Measurements from ENCODE around the gene PACC1.

PACC1 gene

DNA sequence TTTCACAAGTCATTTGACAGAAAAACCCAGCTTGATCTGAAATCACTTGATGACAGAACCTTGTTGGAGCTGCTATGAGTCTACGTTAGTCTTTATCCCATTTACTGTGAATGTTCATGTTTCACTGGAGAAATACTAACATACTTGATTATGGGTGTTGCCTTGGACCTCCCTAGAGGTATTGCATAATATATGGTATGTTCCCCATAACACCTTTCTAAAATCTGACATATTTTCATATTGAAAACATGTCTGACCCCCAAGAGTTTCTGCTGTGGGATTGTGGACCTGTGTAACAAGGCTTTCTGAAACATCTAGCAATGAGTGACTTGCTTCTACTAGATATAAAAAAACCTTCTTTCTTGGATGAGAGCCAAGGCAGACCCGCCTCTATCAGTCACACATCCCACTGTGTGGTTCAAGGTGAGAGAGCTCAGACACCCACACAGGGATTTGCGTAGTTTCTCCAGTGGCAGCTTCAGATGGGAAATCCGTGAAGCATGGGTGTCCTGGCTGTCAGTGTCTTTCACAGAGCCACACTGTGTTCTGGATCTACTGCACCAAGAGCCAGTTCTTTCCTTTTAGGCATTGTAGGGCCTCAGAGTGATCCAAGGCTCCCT, 22.6 kb upstream of the PACC1 start:
- no peak for DNase-seq

DNA sequence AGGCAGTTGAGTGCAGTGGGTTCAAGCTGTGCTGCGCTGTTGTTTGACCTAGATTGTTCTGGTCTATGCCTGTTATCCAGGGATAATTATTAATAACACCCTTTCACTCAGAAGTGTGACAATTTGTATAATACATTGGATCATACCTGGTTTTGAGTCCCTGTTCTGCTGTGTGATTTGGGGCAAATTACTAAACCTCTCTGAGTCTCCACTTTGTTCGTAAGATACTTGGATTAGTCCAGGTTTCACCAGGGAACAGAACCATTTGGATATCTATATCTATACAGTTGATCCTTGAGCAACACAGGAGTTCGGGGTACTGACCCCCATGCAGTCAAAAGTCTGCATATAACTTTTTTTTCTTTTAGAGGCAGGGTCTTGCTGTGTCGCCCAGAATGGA, 20.3 kb upstream of the PACC1 start:
- DNase-seq: no peak

DNA sequence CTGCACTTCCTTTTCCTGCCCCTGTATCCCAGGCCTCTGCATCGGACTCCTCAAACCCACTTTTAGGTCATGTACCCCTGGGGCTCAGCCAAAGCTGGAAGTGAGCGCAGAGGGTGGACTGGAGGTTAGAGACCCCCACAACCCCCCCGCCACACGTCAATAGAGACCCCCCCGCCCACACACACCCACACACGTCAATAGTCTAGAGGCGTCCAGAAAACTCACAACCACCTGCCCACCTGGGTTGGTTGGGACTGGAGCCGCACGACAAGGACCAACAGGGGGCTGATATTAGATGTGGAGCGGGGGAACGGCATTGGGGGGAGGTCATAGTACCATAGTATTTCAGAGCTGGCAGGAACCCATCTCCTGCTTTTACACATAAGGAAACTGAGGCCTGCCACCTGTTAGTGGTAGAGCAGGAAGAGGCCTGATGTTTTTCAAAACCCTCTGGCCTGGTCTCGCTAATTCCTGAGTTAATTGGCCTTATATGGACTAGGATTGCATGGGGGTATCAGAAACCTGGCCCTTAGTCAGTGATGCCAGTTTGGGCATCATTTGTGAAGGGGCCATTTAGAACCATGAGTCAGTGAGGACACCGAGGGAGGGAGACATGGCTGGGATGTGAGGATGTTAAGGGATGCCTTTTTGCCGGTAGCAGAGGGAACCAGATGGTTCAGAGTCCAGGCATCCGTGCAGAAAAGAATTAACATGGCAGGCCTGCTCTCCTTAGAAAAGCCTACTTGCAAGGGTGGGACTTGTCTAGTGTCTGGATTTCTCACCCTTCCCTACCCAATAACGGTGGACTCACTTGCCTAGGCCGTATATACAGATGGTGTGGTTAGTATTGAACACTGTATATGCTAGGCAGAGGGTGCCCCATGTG, 19.1 kb upstream of the PACC1 start:
- DNase-seq: no peak

DNA sequence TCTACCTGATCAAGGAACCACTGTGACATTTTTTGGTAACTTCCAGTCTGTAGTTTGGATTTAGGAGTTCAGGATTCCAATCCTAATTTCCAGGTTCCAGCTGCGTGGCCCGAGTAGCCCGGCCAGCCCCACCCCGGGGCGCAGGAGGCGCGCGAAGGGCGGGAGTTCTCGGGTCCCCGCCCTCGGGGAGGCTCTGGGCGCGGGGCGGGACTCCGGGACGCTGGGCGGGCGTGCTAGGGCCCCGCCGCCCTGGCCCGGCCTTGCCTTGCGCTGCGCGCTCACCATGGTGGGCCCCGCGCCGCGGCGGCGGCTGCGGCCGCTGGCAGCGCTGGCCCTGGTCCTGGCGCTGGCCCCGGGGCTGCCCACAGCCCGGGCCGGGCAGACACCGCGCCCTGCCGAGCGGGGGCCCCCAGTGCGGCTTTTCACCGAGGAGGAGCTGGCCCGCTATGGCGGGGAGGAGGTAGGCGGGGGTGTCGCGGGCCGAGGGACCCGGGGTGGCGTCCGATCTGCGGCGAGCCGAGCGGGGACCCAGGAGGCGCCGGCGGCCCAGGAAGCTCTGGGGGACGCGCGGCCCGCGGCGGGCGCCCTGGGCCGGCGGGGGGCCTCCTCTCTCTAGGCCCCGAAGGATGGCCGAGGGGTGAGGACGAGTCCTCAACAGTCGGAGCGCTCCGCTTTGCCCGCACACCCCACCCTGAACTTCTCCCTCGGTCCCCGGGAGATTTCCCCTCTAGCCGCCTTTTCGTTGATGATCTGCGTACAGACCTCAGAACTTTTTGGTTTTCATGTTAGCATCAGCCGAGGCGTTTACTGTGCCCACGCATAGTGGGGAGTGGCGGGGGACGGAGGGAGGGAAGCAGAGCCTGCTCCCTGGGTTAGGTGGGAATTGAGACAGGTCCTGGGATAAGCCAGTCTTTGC, 18.2 kb upstream of the PACC1 start, which contains the start of gene NENF:
Gene NENF, plus strand, starts transcription at position 260 of the 916 bp plus-strand sequence. Its CDS starts 24 bp downstream, at position 284.
- peak; percentile 56 for DNase-seq

DNA sequence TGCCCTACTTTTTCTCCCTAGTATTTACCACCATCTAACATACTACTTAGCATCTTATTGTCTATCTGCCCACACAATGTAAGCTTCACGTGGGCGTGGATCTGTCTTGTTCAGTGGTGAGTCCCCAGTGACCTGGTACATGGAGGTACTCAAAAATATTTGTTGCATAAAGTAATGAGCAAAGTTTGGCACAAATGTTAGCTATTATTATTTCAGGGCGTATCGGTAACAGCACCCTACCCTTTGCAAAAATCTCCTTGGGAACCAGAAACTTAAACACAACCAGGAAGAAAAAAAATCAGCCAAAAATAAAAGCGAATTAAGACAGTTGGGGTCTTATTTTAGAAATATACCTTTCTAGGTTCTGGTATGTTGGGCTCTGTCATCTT, 17.6 kb upstream of the PACC1 start:
- DNase-seq: no peak

DNA sequence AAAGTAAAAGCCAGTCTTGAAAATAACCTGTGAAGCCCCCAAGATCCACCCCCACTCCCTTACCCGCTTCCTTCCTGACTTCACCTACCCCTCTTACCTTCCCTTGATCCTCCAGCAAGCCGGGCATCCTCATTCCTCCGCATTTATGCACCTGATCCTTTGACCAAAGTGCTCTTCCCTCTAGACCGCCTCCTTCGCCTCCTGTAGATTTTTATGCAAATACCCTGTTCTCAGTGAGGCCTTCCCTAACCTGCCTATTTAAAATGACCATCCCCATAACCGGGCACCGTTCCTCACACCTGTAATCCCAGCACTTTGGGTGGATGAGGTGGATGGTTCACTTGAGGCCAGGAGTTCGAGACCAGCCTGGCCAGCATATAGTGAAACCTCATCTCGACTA, 17.0 kb upstream of the PACC1 start:
- no peak for DNase-seq

DNA sequence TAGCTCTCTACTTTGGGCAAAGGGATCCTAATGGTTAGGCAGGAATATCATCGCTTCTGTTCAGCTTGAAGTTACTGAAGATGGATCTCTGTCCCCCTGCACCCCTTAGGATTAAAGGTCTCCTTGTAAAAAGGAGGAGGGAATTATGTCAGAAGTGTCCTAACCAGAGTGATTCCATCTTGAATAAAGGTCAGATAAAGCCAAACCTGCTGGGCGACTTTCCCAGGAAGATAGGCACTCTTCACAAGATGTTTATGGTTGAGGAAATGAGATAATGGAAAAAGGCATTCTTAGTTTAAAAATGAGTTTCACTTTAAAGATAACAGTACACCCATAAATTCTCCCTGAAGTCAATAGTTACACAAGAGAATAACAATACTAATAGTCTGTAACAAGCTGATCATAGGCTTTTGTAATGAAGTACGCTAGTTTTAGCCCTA, 16.3 kb upstream of the PACC1 start:
- no peak for DNase-seq

DNA sequence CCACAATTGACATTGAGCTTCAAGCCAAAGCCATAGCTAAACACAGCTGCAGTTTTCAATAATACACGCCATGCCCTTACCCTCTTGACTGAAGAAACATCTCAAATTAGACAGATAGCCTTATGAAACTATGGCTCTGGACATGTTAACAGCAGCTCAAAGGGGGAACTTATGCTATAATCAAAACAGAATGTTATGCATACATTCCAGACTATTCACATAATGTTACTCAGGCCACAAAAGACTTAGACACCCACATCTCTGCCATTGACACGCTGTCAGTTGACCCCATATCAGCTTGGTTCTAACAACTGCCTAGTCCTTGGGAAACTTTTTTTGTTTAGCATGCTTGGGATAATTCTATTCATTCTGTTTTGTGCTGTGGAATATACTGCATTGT, 15.7 kb upstream of the PACC1 start:
- DNase-seq: no peak

DNA sequence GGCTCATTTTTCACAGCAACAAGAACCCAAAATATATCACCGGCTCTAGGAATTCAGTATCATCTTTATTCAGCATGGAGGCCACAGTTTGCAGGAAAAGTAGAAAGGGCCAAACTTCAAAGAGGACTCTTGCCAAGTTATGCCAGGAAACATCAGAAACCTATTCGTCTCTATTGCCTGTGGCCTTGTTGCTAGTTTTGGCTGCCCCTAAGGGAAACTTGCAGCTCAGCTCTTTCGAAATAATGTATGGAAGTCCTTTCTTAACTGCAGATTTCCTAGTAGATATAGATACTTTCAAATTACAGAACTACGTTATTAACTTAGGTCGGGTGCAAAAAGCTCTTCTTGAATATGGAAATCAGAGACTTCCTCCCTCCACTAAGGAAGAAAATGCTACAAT, 13.8 kb upstream of the PACC1 start:
- no peak for DNase-seq

DNA sequence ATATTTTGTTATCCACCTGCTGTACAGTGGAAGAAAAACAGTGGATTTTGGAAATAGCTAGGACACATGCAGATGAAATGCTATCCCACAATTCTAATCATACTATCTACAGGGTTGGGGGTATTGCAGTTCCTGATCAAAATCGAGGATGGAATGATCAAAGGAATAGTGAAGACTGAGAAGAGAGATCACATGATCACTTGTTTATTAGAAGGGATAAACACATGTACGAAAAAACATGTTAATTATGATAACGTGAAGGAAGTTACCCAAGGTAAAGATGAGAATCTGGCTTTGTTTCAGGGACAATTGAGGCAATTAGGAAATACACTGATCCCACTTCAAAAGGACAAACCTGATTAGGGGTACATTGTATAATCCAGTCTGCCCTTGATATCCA, 9.2 kb upstream of the PACC1 start:
- DNase-seq: no peak

DNA sequence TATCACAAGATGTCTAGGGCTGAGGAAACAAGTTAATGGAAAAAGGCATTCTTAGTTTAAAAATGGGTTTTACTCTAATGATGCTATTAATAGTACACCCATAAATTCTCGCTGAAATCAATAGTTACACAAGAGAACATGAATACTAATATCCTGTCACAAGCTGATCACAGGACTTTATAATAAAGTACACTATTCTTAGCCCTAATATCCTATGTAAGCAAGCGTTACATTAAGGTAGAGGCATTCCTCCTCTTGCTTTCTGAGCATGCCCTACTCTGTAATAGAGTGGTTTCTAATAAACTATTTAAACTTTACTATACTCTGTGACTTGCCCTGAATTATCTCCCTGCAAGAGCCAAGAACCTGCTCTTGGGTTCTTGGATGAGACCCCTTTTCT, 6.5 kb upstream of the PACC1 start:
- no peak for DNase-seq

DNA sequence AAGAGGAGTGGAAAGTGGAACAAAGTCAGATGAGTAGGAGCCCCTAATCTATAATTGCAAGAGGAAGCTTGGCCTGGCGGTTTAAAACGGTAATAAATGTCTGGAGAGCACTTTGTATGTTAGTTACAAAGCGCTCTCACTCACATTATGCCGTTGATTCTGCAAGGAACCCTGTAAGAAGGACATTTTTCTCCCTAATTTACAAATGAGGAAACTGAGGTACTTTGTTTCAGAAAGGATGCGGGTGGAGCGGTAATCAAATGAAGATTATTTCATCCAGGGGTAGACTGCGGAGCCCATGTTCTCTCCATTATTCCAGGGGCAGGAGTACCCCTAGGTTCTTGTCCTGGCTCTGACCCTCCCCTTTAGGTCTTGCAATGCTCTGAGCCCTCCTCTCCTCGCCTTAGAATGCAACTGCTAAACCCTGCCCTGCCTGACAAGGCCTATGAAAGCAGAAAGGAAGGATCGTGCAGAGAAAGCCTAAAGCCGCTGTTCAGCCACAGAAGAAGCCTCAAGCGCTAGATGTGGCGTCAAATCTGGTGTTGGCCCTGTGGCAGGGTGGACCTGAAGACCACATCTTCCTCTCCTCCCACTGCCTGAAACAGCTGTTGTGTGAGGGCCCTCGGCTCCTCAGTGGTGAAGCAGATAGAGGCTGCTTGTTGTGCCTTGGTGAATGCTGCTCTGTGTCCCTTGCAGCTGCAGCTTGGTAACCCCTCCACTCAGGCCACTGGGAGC, 588 bp upstream of the PACC1 start:
- DNase-seq: no peak

DNA sequence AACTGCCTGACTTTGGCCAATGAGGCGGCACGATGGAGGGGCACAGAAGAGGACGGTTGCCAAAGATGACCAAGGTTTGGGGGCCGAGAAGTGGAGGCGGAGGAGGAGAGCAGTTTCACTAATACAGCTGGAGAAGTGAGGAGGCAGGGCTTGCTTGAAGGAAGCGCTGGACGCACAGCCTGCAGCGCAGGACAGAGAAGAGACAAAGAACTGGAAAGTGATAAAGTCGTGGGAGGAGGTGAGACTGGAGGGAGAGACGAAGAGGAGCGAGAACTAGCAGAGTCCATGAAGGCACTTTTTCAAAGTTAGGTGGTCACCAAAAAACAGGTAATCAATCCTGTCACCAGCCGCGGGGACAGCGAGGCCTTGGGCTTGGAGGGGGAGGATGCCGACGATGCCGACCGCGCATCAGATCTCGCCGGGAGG, 771 bp downstream of the PACC1 start:
- no peak for DNase-seq

DNA sequence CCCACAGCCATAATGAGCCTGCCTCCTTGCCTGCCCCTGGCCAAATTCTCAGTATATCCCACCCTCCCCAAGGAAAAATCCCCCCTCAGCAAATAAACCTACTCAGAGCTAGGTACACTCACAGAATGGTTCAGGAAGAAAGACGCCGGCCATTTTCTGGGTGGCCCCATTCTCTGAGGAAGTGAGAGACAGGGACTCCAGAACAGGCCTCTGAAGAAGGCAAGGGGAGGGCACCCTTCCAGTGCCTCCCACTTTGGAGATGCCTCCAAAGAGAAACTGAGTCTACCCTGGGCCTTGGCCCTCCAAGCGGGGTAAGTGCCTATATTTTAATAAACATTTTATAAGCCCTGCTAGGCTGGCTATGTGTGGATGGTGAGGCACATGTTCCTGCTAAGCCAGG, 2.3 kb downstream of the PACC1 start:
- DNase-seq: no peak

DNA sequence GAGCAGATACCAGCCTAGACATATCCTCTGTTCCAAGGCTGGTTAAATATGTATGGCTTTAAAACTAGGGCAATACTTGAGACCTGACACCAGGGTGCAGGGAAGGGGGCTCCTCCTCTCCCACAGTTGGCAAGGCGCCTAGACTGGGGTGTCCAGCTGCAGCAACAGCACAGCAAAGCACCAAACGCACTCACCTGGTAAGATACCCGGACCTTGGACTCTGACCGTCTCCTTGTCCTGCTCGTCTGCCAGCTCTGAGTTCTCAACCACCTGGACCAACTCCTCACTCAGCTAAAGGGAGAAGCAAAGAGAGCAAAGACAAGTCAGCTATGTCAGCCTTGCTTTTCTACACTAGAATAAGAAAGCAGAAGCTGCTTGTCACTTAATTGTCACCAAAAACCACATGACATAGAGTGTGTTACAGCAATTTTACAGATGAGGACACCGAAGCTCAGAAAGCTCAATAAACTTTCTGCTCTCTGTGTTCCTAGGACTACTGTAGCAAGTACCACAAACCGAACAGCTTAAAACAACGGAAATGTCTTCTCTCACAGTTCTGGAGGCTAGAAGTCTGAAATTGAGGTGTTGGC, 4.4 kb downstream of the PACC1 start:
- DNase-seq: no peak

DNA sequence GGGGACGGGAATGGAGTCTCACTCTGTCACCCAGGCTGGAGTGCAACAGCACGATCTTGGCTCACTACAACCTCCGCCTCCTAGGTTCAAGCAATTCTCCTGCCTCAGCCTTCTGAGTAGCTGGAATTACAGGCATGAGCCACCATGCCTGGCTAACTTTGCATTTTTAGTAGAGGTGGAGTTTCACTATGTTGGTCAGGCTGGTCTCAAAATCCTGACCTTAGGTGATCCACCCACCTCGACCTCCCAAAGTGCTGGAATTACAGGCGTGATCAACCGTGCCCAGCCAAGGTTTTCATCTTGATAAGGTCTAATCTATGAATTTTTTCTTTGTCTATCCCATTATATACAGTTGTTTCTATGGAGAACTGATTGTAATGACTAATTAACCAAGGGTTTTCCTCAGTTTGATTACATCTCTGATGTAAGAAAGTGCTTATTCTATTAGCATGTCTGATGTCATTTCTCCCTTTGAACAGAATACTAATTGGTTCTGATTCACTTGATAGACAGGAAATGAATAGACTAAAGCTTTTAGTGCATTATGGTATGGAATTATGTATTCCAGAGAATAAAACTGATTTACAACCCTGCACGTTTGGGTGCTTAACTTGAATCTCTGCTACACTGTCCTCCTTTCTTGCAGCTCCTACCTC, 11.9 kb downstream of the PACC1 start:
- DNase-seq: no peak

DNA sequence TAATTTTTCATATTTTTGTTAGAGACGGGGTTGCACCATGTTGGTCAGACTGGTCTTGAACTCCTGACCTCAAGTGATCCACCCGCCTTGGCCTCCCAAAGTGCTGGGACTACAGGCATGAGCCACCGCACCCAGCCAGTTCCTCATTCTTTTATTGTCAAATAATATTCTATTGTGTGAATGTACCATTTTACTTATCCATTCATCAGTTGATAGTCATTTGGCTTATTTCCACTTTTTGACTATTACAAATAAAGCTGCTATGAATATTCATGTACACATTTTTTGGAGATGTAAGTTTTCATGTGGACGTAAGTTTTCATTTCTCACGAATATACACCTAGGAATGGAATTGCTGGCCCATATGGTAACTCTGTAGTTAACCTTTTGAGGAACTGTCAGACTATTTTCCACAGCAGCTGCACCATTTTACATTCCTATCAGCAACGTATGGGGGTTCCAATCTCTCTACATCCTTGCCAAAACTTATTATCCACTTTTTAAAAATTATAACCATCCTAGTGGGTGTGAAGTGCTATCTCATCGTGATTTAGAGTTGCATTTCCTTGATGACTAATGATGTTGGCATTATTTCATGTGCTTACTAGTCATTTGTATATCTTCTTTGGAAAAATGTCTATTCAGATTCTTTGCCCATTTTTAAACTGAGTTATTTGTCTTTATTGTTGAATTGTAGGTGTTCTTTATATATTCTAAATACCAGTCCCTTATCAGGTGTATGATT, 12.7 kb downstream of the PACC1 start:
- DNase-seq: no peak

DNA sequence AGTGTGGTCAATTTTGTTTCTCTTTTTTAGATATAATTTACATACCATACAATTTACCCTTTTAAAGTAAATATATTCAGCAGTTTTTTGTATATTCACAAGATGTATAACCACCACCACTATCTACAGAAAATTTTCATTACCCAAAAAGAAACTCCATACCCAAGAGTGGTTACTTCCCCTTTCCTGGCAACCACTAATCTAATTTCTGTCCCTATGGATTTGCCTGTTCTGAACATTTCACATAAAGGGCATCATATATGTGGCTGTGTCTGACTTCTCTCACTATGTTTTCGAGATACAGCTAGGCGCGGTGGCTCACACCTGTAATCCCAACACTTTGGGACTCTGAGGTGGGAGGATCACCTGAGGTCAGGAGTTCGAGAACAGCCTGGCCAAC, 13.6 kb downstream of the PACC1 start:
- no peak for DNase-seq

DNA sequence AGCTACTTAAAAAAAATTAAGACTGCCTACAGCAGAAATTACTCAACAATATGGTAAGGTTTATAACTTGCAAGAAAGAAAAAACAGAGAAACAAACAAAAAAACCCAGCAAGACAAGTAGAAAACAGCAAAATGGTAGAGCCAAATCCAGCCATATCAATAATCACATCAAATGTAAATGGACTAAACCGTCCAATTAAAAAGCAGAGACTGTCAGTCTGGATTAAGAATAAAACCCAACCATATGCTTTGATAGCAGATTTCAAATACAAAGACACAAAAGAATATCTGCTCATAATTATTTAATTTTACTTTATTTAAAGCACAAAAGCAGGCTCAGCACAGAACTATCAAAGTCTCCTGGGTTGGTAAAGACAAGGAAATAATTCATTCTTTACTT, 17.5 kb downstream of the PACC1 start:
- no peak for DNase-seq

DNA sequence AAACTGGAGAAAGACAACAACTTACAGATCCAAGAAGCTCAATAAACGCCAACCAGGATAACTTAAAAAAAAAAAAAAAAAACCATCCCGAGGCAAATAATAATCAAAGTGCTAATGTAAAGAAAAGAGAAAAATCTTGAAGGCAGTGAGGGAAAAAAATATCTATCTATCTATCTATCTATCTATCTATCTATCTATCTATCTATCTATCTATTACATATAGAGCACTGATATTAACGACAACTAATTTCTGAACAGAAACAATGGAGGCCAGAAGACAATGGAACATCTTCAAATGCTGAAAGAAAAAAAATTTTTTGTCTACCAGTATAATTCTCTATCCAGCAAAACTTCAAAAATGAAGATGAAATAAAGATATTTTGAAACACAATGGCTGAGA, 18.0 kb downstream of the PACC1 start:
- DNase-seq: no peak

Measured in effector CD4-positive, alpha-beta T cell (primary cell).